ENCODE measurements around the gene NRXN2. TPM values are rescaled to one million over a fixed set of nuclear protein-coding genes. Genes with fewer than 3 reads are reported as not detected.
A peak's percentile ranks its signal among the peaks of the same experiment; 100 is the strongest.

NRXN2 gene
- total RNA-seq, 1 donor from 2014 or later, result 2.2 TPM

DNA sequence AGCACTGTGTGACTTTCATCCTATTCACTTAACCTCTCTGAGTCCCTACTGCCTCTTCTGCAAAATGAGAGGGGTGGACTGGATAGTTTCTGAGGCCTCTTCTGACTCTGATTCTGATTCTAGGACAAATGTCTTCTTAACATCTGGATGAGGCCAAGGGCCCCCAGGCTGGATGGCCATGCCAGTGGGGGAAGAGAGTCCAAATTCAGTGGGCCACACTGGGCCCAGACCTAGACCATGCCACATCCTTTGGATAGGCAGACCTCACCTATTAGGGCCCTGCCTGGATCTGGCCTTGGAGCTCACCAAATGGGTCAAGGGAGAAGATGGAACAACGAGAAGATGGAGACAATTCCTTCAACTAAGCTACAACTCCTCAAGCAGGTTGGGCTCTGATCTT lies 24.6 kb downstream of the NRXN2 start:
- H3K4me1 Mint-ChIP-seq, result peaks cover 39% of the 10 kb centered on the region
- peaks cover 11% of the 10 kb centered on the region for H3K4me1 ChIP-seq
- H3K9ac ChIP-seq, result no peak overlapping the region
- H3K27me3 ChIP-seq, result peaks cover 12% of the 10 kb centered on the region
- H2AFZ ChIP-seq (replicated peaks), result no peak overlapping the region
- H3K27me3 Mint-ChIP-seq (ENCODE audit: insufficient read depth, low read depth), result peaks cover 7% of the 10 kb centered on the region
- no peak overlapping the region for H3K4me3 Mint-ChIP-seq
- peaks cover 5% of the 10 kb centered on the region for H3K9me3 Mint-ChIP-seq
- no peaks in the 10 kb centered on the region for H3K36me3 Mint-ChIP-seq
- H3K27ac ChIP-seq, result no peak overlapping the region
- no peaks in the 10 kb centered on the region for H3K79me2 ChIP-seq (ENCODE audit: low read depth)
- H3K4me3 ChIP-seq, result no peak overlapping the region
- DNase-seq (ENCODE audit: low spot score), result no peak
- TF ChIP-seq, protein P1, sequence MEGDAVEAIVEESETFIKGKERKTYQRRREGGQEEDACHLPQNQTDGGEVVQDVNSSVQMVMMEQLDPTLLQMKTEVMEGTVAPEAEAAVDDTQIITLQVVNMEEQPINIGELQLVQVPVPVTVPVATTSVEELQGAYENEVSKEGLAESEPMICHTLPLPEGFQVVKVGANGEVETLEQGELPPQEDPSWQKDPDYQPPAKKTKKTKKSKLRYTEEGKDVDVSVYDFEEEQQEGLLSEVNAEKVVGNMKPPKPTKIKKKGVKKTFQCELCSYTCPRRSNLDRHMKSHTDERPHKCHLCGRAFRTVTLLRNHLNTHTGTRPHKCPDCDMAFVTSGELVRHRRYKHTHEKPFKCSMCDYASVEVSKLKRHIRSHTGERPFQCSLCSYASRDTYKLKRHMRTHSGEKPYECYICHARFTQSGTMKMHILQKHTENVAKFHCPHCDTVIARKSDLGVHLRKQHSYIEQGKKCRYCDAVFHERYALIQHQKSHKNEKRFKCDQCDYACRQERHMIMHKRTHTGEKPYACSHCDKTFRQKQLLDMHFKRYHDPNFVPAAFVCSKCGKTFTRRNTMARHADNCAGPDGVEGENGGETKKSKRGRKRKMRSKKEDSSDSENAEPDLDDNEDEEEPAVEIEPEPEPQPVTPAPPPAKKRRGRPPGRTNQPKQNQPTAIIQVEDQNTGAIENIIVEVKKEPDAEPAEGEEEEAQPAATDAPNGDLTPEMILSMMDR (IDR thresholded peaks at IDR 0.05), result no peak
- TF ChIP-seq EZH2 (IDR thresholded peaks at IDR 0.05), result no peak
- TF ChIP-seq EZH2phosphoT487 (IDR thresholded peaks at IDR 0.05), result no peak
- H3K4me2 ChIP-seq, result no peak overlapping the region
- no peaks in the 10 kb centered on the region for H3K36me3 ChIP-seq
- H3F3A ChIP-seq (ENCODE audit: low read depth), result no peaks in the 10 kb centered on the region
- H3K9me3 ChIP-seq (ENCODE audit: low read depth), result no peaks in the 10 kb centered on the region
- H4K20me1 ChIP-seq (ENCODE audit: low read depth), result no peaks in the 10 kb centered on the region
- no peak overlapping the region for H3K27ac Mint-ChIP-seq

DNA sequence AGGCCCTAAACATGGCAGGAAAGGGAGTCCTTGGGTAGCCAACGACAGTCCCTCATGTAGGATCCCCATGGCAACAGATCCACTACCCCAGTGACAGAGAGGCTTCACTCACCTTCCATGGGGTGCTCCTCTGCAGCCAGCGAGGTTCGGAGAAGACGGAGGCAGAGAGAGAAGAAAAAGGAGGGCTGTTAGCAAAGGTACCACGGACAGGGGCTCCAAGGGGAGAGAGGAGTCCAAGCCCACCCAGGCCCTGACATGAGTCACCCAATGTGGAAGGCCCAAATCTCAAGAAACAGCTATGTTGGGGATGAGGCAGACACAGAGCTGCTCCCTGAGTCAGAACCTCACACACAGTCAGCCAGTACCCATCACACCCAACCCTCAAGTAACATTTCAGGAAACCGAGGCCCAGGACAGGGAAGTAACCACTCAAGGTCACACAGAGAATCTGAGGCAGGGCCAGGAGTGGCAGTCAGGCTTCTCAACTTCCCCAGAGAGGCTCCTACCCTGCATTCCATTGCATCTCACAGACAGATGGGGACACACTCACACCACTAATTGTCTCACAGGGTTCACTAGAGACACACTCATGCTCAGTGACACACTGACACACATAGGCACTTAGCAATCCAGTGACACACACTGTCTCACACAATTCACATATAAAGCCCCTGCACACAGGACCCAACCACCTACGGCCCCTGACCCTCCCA lies 25.2 kb downstream of the NRXN2 start:
- H4K20me1 ChIP-seq (ENCODE audit: low read depth), result no peaks in the 10 kb centered on the region
- Mint-ChIP-seq H3K27ac (peak overlapping the region; percentile 83), H3K4me1 (peaks cover 45% of the 10 kb centered on the region), H3K27me3 (ENCODE audit: insufficient read depth, low read depth) (peaks cover 7% of the 10 kb centered on the region), H3K36me3 (no peaks in the 10 kb centered on the region), H3K9me3 (peaks cover 3% of the 10 kb centered on the region), H3K4me3 (no peak overlapping the region)
- no peak for DNase-seq (ENCODE audit: low spot score)
- no peaks in the 10 kb centered on the region for H3K36me3 ChIP-seq
- no peak overlapping the region for H3K9ac ChIP-seq
- no peaks in the 10 kb centered on the region for H3K79me2 ChIP-seq (ENCODE audit: low read depth)
- no peak overlapping the region for H2AFZ ChIP-seq (replicated peaks)
- H3F3A ChIP-seq (ENCODE audit: low read depth), result no peaks in the 10 kb centered on the region
- H3K4me1 ChIP-seq, result peaks cover 17% of the 10 kb centered on the region
- H3K4me3 ChIP-seq, result no peak overlapping the region
- no peak overlapping the region for H3K27ac ChIP-seq
- H3K9me3 ChIP-seq (ENCODE audit: low read depth), result no peaks in the 10 kb centered on the region
- peaks cover 18% of the 10 kb centered on the region for H3K27me3 ChIP-seq
- no peak overlapping the region for H3K4me2 ChIP-seq
- TF ChIP-seq, protein P1 (IDR thresholded peaks at IDR 0.05), result no peak
- TF ChIP-seq EZH2phosphoT487 (IDR thresholded peaks at IDR 0.05), result no peak
- TF ChIP-seq EZH2 (IDR thresholded peaks at IDR 0.05), result no peak

DNA sequence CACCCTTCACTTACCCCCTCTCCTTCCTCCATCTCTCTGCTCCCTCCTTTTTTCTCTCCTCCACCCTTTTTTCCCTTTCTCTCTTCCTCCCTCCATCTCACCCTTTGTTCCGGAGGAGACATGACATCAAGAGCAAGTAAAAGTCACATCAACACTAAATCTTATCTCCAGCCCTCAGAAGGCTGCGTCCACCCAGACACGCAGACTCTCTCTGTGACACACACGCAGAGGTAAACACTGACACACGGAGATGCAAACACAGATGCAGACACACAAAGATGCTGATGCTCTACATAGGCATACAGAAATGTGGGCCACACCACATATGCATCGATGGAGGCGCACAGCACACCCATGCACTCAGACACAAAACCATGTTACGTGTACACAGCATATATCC lies 27.0 kb downstream of the NRXN2 start:
- peaks cover 19% of the 10 kb centered on the region for H3K4me1 ChIP-seq
- H3K4me1 Mint-ChIP-seq, result peaks cover 49% of the 10 kb centered on the region
- no peak overlapping the region for H3K4me3 ChIP-seq
- H3K79me2 ChIP-seq (ENCODE audit: low read depth), result no peaks in the 10 kb centered on the region
- H3F3A ChIP-seq (ENCODE audit: low read depth), result no peaks in the 10 kb centered on the region
- DNase-seq (ENCODE audit: low spot score), result no peak
- peaks cover 7% of the 10 kb centered on the region for H3K27me3 Mint-ChIP-seq (ENCODE audit: insufficient read depth, low read depth)
- H3K9me3 ChIP-seq (ENCODE audit: low read depth), result no peaks in the 10 kb centered on the region
- no peak overlapping the region for H3K4me2 ChIP-seq
- H3K27me3 ChIP-seq, result peaks cover 34% of the 10 kb centered on the region
- H3K36me3 Mint-ChIP-seq, result no peaks in the 10 kb centered on the region
- H4K20me1 ChIP-seq (ENCODE audit: low read depth), result no peaks in the 10 kb centered on the region
- no peaks in the 10 kb centered on the region for H3K9me3 Mint-ChIP-seq
- no peak overlapping the region for H3K9ac ChIP-seq
- no peaks in the 10 kb centered on the region for H3K36me3 ChIP-seq
- H2AFZ ChIP-seq (replicated peaks), result no peak overlapping the region
- H3K27ac Mint-ChIP-seq, result peak overlapping the region; percentile 55
- TF ChIP-seq, protein P1 (IDR thresholded peaks at IDR 0.05), result no peak
- TF ChIP-seq EZH2phosphoT487 (IDR thresholded peaks at IDR 0.05) (no peak), EZH2 (IDR thresholded peaks at IDR 0.05) (no peak)
- no peak overlapping the region for H3K4me3 Mint-ChIP-seq
- no peak overlapping the region for H3K27ac ChIP-seq
